Gastrocnemius medialis (tissue), 4 donors: Measurements from ENCODE around the gene TUBB4B.

Experiments used
- POLR2A ChIP-seq, 2 donors: fragments of 450-650 bp; IDR thresholded peaks; one replicate each; pipeline ENCODE4 v1.6.1; 2017; ENCODE audit warnings: antibody characterized with exemption in 2 of 2, mild to moderate bottlenecking in 2 of 2, moderate library complexity in 2 of 2
- TF ChIP-seq, protein P1 (sequence below), 5 experiments: fragments of 450-650 bp in 3 of 5; fragments of 200-600 bp in 2 of 5; sonication (generic) in 2 of 5; IDR thresholded peaks in 4 of 5; conservative IDR thresholded peaks in 1 of 5; 1 replicate in 4 of 5; 2 replicates in 1 of 5; pipeline ENCODE4 v1.5.1; 2016 to 2019; ENCODE audit warnings: antibody characterized with exemption in 5 of 5, mild to moderate bottlenecking in 3 of 5, moderate library complexity in 3 of 5

DNA sequence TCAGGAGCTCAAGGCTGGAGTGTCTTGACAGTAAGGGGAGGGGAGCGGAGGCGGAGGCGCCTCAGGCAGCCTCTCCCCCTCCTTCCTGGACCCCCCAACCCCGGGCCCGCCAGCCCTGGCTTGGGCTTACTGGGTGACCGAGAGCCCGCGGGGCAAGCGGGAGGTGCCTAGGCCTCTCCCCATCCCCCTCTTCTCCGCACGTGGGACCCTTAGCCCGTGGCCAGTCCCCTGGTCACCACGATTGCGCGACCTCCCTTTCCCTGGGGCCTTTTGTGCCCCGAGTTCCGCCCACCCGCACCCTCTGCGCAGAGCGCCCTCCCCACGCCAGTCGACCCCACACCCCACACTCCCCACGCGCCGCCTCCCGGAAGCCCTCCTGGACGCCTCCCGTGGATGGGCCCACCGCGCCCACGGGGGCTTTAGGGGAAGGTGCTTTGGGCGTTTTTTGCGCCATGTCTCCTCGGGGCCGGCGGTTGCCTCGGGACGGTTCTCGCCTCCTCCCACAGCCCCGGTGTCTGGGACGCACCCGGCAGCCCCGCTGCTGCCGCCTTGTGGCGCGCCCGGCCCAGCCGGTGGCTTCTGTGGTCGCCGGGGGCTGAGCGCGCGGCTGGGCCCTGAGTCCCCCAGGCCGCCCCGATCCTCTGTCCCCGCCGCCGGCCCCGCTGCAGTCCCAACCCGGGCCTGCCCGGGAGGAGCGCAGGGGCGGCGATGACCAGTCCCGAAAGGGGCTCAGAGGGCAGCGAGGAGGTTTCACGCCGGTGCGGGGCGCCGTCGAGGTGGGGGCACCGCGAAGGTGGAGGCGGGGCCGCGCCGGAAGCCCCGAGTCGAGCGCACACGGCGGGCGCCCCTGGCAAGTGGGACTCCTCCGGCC is 39.6 kb downstream of the TUBB4B start:
- TF ChIP-seq POLR2A (IDR thresholded peaks at IDR 0.05): no peak
- TF ChIP-seq, protein P1, sequence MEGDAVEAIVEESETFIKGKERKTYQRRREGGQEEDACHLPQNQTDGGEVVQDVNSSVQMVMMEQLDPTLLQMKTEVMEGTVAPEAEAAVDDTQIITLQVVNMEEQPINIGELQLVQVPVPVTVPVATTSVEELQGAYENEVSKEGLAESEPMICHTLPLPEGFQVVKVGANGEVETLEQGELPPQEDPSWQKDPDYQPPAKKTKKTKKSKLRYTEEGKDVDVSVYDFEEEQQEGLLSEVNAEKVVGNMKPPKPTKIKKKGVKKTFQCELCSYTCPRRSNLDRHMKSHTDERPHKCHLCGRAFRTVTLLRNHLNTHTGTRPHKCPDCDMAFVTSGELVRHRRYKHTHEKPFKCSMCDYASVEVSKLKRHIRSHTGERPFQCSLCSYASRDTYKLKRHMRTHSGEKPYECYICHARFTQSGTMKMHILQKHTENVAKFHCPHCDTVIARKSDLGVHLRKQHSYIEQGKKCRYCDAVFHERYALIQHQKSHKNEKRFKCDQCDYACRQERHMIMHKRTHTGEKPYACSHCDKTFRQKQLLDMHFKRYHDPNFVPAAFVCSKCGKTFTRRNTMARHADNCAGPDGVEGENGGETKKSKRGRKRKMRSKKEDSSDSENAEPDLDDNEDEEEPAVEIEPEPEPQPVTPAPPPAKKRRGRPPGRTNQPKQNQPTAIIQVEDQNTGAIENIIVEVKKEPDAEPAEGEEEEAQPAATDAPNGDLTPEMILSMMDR (IDR thresholded peaks at IDR 0.05 in 4 of 5, conservative IDR thresholded peaks at IDR 0.05 in 1 of 5): peak in 4 of 5 experiments; percentile 25 to 46 (median 40)
